Activated CD4-positive, alpha-beta T cell treated with anti-CD3 and anti-CD28 coated beads, Interleukin-2, amount 50 U/mL, for 16 hours (primary cell): ENCODE data around the gene OXSR1.
"Not testable (repeated sequence)": the region's sequence is repeated elsewhere in the genome, so short reads cannot be mapped to it uniquely, and the experiment has no call there.

Experiments used
- DNase-seq: peaks from one replicate; pipeline ENCODE4 v3.0.0-alpha.2; 2020

OXSR1 gene

DNA sequence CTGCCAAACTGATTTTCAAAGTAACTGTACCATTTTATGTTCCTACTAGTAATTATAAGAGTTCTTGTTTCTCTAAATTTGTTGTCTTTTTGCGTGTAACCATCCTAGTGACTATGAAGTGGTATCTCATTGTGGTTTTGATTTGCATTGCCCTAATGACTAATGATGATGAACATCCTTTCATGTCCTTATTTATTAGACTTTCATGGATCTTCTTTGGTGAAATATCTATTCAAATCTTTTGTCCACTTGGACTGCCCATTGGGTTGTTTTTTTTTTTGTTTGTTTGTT, 3.6 kb downstream of the OXSR1 start:
- peak; percentile 60 for DNase-seq

DNA sequence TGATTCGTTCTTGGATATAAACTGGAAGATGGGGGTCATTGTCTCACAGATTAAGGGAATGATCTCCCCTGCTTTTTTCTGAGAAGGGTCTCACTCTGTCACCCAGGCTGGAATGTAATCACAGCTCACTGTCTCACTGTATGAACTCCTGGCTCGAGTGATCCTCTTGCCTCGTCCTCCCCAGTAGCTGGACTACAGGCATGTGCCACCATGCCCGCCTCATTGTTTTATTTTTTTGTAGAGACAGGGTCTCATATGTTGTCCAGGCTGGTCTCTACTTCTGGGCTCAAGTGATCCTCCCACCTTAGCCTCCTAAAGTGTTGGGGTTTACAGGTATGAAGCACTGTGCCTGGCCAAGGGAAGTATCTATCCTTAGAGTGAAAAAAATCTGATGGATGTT, 5.4 kb downstream of the OXSR1 start:
- no peak for DNase-seq

GRCh38 chr3:38171622-38172021, 6.3 kb downstream of the OXSR1 start:
- peak; percentile 36 for DNase-seq

GRCh38 chr3:38173834-38174418, 8.6 kb downstream of the OXSR1 start:
- DNase-seq: peak; percentile 58

GRCh38 chr3:38177181-38177580, 11.8 kb downstream of the OXSR1 start:
- DNase-seq: no peak

DNA sequence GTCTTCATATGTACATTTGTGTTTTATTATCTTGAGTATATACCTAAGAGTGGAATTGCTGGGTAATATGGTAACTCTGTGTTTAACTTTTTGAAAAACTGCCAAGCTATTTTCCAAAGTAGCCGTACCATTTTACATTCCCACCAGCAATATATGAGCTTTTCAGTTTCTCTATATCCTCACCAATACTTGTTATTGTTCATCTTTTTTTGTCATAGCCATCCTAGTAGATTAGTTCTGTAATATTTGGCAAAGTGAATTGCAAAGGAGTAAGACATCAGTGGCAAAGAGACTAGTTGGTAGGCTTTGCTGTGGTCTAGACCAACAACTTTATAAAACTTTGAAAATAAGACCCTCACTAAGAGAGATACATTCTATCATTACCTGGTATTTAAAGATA, 21.4 kb downstream of the OXSR1 start:
- DNase-seq: no peak

GRCh38 chr3:38190481-38190881, 25.1 kb downstream of the OXSR1 start:
- peak; percentile 49 for DNase-seq

DNA sequence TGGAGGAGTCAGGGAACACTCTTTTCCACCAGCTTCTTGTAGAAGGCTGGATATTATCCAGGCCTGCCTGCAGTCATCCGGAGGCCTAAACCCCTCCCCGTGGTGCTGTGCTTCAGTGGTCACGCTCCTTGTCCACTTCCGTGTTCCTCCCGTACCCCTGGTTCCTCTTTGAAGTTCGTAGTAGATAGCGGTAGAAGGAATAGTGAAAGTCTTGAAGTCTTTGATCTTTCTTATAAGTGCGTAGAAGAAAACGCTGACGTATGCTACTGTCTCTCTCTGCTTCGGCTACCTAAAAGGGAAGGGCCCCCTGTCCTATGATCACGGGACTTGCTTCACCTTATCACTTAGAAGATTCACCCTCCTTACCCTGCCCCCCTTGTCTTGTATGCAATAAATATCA, 37.6 kb downstream of the OXSR1 start:
- not testable (repeated sequence) for DNase-seq

- DNase-seq: no peak
Measured at GRCh38 chr3:38203690-38204089, 38.4 kb downstream of the OXSR1 start.

DNA sequence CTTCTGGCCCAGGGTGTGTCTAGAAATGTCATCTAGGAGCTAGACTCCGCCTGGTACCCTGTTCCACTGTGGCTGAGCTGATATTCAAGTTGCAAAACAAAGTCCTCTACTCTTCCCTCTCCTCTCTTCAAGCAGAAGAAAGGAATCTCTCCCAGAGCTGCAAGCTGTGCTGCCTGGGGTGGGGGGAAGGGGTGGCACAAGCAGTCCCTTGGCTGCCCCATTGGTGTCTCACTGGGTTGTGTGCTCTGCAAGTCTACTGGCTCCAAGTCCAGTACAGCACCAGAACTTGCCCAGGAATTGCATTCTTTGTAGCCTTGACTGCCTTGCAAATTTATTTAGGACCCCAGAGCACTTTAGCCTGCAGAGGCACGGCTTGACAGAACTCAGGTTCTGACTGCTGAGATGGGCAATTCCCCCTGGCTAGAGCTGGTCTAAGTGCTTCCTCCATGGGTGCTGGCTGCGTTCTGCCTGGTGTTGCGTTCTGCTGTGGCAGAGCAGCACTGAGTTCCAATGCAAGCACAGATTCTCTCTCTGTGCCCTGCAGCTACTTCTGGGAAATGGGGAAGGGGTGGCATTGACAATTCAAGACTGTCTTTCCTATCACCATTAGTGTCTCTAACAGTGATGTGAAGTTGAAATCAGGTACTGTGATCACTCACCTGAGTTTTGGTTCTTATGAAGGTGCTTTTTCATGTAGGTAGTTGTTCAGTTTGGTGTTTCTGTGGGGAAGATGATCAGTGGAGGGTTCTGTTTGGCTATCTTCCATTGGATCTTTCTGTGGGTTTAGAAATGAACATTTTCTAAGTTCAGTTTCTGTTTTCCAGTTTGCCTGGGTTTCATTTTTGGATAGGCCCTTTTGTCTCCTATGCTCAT, 39.5 kb downstream of the OXSR1 start:
- DNase-seq: peak; percentile 58

DNA sequence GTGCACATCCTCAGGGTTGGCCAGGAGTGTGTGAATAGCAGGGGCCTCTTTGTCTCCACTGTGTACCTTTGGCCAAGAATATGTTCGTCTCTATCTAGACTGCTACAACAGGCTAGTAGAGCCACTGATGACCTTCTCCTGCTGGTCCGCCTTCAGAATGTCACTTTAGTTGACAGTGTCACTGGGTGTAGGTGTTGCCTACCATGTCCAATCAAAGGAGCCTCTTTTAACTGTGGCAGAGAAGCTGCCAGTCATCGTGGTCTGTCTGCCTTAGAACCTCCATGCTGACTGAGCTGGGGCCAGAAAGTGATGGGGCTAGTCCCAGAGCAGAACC, 40.1 kb downstream of the OXSR1 start:
- peak; percentile 49 for DNase-seq

DNA sequence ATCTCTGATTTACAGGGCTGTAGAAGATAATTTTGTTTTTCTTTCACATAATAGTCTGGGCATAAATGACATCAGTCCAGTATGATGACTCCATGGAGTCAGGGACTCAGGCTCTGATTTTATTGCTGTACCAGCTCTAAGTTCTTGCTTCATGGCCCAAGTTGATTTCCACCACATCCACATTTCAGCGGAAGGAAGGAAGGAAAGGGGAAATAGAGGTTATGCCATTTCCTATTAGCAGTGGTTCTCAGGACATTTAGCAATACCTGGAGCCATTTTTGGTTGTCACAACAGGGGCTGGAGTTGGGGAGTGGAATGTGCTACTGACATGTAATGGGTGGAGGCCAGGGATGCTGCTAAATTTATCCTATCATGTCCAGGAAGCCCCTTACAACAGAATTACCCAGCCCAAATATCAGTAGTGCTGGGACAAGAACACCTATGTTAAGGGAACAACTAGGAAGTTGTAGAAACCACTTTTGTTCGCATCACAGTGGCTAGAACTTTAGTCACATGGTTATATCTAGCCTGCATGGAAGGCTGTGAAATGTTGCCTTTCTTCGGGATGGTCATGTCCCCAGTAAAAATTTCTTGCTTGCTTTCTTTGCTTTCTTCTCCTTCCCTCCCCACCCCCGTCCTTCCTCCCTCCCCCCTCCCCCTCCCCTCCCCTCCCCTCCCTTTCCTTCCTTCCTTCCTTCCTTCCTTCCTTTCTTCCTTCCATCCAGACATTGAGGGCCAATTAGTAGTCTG, 42.1 kb downstream of the OXSR1 start:
- DNase-seq: no peak

DNA sequence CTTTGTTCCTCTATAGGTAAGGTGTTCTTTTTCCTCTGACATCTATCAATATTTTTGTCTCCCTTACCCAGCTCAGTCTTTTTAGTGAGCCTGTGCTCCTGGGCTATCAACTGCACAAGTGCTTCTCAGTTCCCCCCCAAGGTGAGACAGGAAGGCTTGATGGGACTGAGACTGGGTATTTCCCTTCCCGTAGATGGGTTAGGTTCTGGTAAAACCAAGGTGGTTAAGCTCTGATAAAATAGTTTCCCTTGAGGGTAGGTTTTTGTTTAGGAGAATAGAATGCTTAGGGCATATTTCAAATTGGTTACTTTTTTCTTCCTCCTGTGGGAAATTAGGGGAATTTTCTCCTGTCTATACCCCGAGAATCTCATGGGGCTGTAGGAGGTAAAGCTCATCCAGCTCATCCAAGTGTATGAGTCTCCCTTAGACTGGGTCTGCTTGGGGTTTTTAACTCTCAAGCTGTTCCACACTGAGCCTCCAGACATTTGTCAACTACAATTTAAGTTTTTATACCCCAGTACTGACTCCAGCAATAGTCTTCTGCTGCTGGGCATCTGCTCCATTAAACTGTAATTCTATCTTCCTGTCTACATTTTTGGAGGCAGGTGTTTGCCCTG, 44.9 kb downstream of the OXSR1 start:
- peak; percentile 19 for DNase-seq

GRCh38 chr3:38212141-38212540, 46.8 kb downstream of the OXSR1 start:
- no peak for DNase-seq

DNA sequence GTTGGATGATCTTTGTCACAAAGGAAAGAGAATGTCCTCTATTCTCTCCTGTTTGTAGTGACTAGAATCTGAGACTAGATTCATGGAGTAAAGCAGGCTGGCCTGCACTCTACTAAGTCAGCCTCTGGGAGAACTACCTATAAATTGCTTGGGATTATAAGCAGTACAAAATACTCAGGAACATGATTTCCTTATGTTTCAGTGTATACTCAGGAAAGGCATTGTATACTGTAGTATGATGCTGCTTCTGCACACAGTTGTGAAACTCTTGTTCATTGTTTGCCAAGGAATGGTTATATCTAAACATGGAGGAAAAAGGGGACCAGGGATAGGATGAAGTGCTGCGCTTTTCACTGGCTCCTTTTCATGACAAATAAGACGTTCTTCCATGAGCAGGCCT, 49.2 kb downstream of the OXSR1 start:
- no peak for DNase-seq

GRCh38 chr3:38219609-38220197, 54.4 kb downstream of the OXSR1 start:
- DNase-seq: no peak

GRCh38 chr3:38221005-38221404, 55.7 kb downstream of the OXSR1 start:
- no peak for DNase-seq

- no peak for DNase-seq
Measured at GRCh38 chr3:38222032-38222634, 56.8 kb downstream of the OXSR1 start.

GRCh38 chr3:38224357-38224756, 59.0 kb downstream of the OXSR1 start:
- DNase-seq: no peak

DNA sequence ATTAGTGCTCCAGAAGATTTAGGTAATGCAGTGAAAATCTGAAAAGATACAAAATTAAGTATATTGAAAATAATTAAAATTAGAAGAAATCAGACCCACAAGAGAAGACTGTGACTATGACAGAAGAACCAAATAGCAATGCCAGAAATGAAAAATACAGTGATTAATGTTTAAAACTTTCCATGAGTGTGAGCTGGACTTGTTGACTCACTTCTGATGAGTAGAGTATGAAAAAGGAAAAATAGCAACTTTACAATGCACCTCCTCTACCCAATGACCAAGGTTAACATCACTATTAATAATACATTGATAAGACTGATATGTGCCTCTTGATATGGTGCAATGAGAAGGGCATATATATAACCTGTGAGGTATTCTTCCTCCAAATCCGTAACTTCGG, 60.9 kb downstream of the OXSR1 start:
- DNase-seq: no peak

GRCh38 chr3:38227989-38228388, 62.7 kb downstream of the OXSR1 start:
- DNase-seq: peak; percentile 38

DNA sequence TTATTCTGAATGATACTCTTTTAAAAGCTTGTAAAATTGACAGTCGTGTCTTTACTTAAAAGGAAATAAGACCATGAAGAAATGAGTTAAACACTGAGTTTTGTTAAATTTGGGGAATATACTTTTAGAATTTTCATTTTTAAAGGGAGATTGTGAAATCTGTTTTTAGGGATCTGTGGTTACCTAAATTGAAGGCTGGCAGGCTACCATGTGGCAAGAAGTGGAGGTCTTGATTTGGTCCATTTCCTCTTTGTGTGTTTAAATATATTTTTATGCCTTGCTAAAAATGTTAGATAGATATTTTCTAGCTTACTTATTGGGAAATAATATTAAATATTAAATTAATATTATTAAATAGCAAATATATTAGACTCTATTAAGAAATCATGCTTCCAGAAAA, 63.7 kb downstream of the OXSR1 start:
- no peak for DNase-seq

- no peak for DNase-seq
Measured at GRCh38 chr3:38232701-38233100, 67.4 kb downstream of the OXSR1 start.
